Measurements from ENCODE around the gene SRSF11. TPM values are rescaled to one million over a fixed set of nuclear protein-coding genes. Genes with fewer than 3 reads are reported as not detected.

The SRSF11 gene
- total RNA-seq, 2 donors from 2014 or later = 165 to 218 TPM

DNA sequence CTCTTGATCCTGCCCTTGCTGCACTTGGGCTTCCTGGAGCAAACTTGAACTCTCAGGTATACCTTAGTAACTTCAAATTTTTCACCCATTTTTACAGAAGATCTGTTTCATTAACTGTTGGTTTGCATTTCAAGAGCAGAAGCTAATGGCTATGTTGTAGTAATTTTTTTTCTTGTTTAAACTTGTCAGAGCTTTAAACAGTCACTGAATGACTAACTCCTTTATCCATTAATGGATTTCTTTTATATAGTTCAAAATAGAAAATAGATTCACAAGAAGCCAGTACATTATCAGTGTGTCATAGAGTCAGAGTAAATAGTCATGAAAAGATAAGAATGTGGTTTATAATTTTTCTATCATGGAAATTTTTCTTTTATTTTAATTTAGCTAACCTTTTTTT is 13.6 kb downstream of the SRSF11 start:
- Mint-ChIP-seq H3K9me3 (no peaks in the 10 kb centered on the region), H3K27ac (no peak overlapping the region), H3K27me3 (no peaks in the 10 kb centered on the region), H3K4me3 (no peak overlapping the region), H3K36me3 (peaks cover 32% of the 10 kb centered on the region), H3K4me1 (ENCODE audit: low read depth in 2 of 2) (peaks cover 5 to 8% of the 10 kb centered on the region in 2 donors)
- DNase-seq (ENCODE audit: low spot score) = no peak
- ATAC-seq = no peak

DNA sequence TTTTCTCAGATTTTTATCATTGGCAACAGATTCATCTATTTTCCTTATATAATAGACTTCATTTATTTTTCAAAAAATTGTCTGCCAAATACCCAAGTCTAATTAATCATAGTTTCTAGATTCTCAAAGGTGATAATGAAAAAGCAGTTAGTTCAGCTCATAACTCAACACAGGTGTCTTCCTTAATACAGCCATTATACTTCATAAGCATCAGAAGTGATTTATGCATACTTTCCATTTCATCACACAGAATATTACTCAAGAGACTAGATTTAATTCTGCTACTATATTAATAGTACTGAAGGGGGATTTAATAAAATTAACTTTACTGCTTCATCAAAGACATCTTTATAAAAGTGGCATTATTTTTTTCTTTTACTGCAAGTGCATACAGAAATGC is 18.8 kb downstream of the SRSF11 start:
- Mint-ChIP-seq H3K4me1 (ENCODE audit: low read depth in 2 of 2) (peaks cover 0 to 4% of the 10 kb centered on the region in 2 donors), H3K36me3 (peaks cover 33% of the 10 kb centered on the region), H3K27ac (no peak overlapping the region), H3K27me3 (no peaks in the 10 kb centered on the region), H3K9me3 (no peaks in the 10 kb centered on the region), H3K4me3 (no peak overlapping the region)
- ATAC-seq (no peak), DNase-seq (ENCODE audit: low spot score) (no peak)

DNA sequence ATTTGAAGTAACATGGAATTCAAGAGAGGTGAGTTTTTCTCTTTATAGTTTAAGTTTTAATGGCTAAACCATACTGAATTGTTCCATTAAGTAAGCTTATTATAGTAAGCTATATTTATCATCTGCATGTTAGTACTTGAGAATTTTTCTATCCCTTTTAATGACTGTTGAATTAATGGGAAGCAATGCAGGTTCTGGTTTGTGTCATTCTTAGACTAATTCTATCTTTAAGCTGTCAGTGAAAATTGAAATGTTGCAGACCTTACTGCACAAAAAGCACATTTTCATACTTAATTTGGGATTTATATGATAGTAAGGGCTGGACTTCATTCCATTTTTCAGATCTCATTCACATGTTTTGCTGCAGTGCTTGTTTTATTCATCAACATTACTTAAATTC is 25.9 kb downstream of the SRSF11 start:
- Mint-ChIP-seq H3K36me3 (peaks cover 50% of the 10 kb centered on the region), H3K27ac (peak overlapping the region in 1 of 2 donors; percentile 92), H3K4me1 (ENCODE audit: low read depth in 2 of 2) (peaks cover 14 to 29% of the 10 kb centered on the region in 2 donors)

DNA sequence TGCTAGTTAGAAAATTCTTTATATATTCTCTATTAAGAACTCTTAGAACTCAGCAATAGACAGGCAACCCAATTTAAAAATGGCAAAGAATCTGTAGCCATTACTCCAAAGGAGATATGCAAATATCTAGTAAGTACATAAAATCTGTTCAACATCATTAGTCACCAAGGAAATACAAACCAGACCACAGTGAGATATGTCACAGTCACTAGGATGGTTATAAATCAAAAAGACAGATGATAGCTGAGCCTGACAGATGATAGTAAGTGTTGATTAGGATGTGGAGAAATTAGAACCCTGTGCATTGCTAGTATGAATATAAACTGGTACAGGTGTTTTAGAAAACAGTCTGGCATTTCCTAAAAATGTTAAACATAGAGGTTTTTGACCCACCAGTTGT is 26.6 kb downstream of the SRSF11 start:
- Mint-ChIP-seq H3K27ac (peak overlapping the region; percentile 51 to 92), H3K4me1 (ENCODE audit: low read depth in 2 of 2) (peaks cover 14 to 29% of the 10 kb centered on the region in 2 donors), H3K36me3 (peaks cover 50% of the 10 kb centered on the region), H3K27me3 (no peaks in the 10 kb centered on the region), H3K9me3 (no peaks in the 10 kb centered on the region), H3K4me3 (no peak overlapping the region)
- DNase-seq (ENCODE audit: low spot score) (no peak), ATAC-seq (peak; percentile 60 to 80)

More for the DNA sequence above, 25.9 kb downstream of the SRSF11 start:
- Mint-ChIP-seq H3K9me3 (no peaks in the 10 kb centered on the region), H3K27me3 (no peaks in the 10 kb centered on the region), H3K4me3 (no peak overlapping the region)
- DNase-seq (ENCODE audit: low spot score) (no peak), ATAC-seq (no peak)

DNA sequence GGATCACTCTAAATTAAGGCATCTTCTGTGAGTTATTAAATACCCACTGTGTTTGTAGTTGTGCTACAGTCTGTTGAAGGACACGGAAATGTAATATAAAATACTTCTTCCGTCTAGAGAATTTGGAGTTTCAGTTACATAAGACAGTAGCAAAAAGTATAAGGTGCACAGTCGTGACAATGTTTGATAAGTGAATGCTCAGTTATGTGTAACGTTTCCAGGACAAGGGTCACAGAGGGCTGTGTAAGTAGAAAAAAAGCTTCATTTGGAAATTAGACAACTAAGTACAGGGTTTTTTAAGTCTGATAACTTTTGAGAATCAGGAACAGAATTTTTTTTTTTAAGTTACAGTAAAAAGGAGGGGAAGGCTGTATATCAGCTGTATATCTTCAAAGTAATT is 27.5 kb downstream of the SRSF11 start:
- DNase-seq (ENCODE audit: low spot score) (no peak), ATAC-seq (no peak)
- peaks cover 47% of the 10 kb centered on the region for H3K36me3 Mint-ChIP-seq
- no peak overlapping the region for H3K4me3 Mint-ChIP-seq
- H3K27ac Mint-ChIP-seq = peak overlapping the region; percentile 51 to 92
- peaks cover 16 to 26% of the 10 kb centered on the region in 2 donors for H3K4me1 Mint-ChIP-seq (ENCODE audit: low read depth in 2 of 2)
- no peaks in the 10 kb centered on the region for H3K27me3 Mint-ChIP-seq
- no peaks in the 10 kb centered on the region for H3K9me3 Mint-ChIP-seq

DNA sequence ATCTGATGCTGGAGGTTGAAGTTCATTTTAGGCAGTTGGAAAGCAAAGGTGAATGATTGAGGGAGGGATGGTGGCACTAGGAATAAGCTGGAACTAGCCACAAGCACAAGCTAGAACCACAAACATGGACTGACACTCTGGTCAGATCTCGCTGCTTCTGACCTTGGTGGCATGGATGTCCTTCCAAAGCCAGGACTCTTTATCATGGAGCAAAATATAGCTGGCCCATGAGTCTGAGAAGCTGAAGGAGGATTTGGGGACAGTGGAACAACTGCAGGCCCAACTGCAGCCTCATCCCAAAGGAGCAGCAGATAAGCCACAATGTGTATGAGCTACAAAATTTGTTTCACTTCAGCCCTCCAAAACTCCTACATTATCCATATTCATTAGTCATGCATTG is 35.5 kb downstream of the SRSF11 start:
- no peak overlapping the region for H3K27ac Mint-ChIP-seq
- DNase-seq (ENCODE audit: low spot score) (no peak), ATAC-seq (no peak)
- peaks cover 0 to 2% of the 10 kb centered on the region in 2 donors for H3K4me1 Mint-ChIP-seq (ENCODE audit: low read depth in 2 of 2)
- peaks cover 4% of the 10 kb centered on the region for H3K36me3 Mint-ChIP-seq
- H3K4me3 Mint-ChIP-seq = no peak overlapping the region
- no peaks in the 10 kb centered on the region for H3K9me3 Mint-ChIP-seq
- H3K27me3 Mint-ChIP-seq = no peaks in the 10 kb centered on the region

DNA sequence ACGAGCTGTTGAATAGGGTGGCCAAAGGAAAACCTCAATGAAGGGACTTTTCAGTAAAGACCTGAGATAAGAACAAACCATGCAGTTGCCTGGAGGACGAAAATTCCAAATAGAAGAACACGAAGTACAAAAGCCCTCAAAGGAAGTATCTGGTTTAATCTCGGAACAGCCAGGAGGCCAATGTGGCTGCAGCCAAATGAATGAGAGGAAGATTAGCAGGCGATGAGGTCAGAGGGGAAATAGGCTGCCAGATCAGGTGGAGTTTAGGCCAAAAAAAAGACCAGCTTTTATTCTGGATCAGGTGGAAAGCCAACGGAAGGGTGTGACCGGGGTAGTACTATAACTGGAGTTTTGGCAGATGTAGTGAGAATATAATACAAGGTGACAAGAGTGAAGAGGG is 43.7 kb downstream of the SRSF11 start:
- H3K36me3 Mint-ChIP-seq = peaks cover 31% of the 10 kb centered on the region
- H3K4me3 Mint-ChIP-seq = no peak overlapping the region
- H3K27ac Mint-ChIP-seq = no peak overlapping the region
- peaks cover 3 to 8% of the 10 kb centered on the region in 2 donors for H3K4me1 Mint-ChIP-seq (ENCODE audit: low read depth in 2 of 2)
- ATAC-seq = no peak
- H3K9me3 Mint-ChIP-seq = no peaks in the 10 kb centered on the region
- DNase-seq (ENCODE audit: low spot score) = no peak
- no peaks in the 10 kb centered on the region for H3K27me3 Mint-ChIP-seq

DNA sequence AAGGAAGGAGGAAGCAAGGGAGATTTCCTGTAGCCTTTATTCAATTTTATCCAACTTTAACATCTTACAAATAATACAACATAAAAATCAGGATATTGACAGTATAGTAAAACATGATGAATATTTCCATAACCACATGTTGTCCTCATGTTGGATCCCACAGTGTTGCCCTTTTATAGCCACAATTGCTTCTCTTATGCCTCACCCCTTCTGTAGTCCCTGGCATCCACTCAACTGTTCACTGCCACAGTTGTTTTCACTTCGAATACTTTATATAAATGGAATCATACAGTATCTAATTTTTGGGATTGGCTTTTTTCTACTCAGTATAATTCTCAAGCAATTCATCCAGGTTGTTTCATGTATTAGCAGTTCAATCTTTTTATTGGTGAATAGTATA is 44.8 kb downstream of the SRSF11 start:
- Mint-ChIP-seq H3K4me3 (no peak overlapping the region), H3K27ac (no peak overlapping the region), H3K4me1 (ENCODE audit: low read depth in 2 of 2) (peaks cover 3 to 8% of the 10 kb centered on the region in 2 donors), H3K36me3 (peaks cover 27% of the 10 kb centered on the region), H3K9me3 (no peaks in the 10 kb centered on the region), H3K27me3 (no peaks in the 10 kb centered on the region)
- ATAC-seq = no peak
- DNase-seq (ENCODE audit: low spot score) = no peak

DNA sequence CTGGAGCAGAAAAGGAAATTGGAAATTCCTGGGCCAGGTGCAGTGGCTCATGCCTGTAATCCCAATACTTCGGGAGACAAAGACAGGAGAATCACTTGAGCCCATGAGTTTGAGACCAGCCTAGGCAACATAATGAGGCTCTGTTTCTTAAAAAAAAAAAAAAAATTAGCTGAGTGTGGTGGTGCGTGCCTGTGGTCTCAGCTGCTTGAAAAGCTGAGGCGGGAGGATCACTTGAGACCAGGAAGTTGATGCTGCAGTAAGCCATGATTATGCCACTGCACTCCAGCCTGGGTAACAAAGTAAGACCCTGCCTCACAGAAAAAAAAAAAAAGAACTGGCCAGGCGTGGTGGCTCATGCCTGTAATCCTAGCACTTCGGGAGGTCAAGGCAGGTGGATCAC is 56.7 kb downstream of the SRSF11 start:
- no peak overlapping the region for H3K4me3 Mint-ChIP-seq
- H3K36me3 Mint-ChIP-seq = peaks cover 5% of the 10 kb centered on the region
- peaks cover 0 to 5% of the 10 kb centered on the region in 2 donors for H3K4me1 Mint-ChIP-seq (ENCODE audit: low read depth in 2 of 2)
- DNase-seq (ENCODE audit: low spot score) (no peak), ATAC-seq (no peak)
- H3K9me3 Mint-ChIP-seq = no peaks in the 10 kb centered on the region
- H3K27me3 Mint-ChIP-seq = no peaks in the 10 kb centered on the region
- H3K27ac Mint-ChIP-seq = peak overlapping the region in 1 of 2 donors; percentile 19

DNA sequence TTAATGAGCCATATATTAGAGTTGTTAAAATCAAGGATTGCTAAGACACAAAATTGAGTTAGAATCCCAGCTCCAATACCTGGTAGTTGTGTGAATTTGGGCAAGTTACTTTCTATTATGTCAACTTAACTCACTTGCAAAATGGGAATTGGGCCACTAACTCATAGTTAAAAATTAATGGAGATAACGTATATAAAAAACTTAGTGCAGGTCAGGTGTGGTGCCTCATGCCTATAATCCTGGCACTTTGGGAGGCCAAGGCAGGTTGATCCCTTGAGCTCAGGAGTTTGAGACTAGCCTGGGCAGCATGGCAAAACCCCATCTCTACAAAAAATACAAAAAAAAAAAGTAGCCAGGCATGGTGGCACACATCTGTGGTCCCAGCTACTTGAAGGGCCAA is 57.5 kb downstream of the SRSF11 start:
- Mint-ChIP-seq H3K9me3 (no peaks in the 10 kb centered on the region), H3K4me3 (no peak overlapping the region), H3K27ac (no peak overlapping the region), H3K4me1 (ENCODE audit: low read depth in 2 of 2) (peaks cover 0 to 5% of the 10 kb centered on the region in 2 donors), H3K27me3 (no peaks in the 10 kb centered on the region), H3K36me3 (peaks cover 5% of the 10 kb centered on the region)
- ATAC-seq (no peak), DNase-seq (ENCODE audit: low spot score) (no peak)

DNA sequence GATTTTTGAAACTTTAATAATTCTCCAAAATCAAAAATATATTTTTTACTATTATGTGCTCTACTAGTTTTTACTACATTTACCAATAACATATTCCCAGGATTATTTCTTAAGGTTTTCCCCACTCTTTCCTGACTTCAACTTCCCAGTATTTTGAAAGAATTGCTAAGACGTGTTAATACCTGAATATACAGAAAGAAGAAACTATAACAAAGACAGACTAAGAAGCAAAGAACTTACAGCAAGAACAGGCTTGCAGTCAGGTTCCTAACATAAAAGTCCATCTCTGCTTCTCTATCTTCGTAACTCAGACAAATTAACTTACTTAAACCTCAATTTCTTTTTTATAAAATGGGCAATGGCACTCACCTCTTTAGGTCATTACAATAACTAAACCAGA is 63.2 kb downstream of the SRSF11 start:
- H3K36me3 Mint-ChIP-seq = peaks cover 5% of the 10 kb centered on the region
- ATAC-seq = no peak
- peaks cover 0 to 5% of the 10 kb centered on the region in 2 donors for H3K4me1 Mint-ChIP-seq (ENCODE audit: low read depth in 2 of 2)
- no peaks in the 10 kb centered on the region for H3K27me3 Mint-ChIP-seq
- no peak for DNase-seq (ENCODE audit: low spot score)
- H3K9me3 Mint-ChIP-seq = no peaks in the 10 kb centered on the region
- no peak overlapping the region for H3K4me3 Mint-ChIP-seq
- no peak overlapping the region for H3K27ac Mint-ChIP-seq

DNA sequence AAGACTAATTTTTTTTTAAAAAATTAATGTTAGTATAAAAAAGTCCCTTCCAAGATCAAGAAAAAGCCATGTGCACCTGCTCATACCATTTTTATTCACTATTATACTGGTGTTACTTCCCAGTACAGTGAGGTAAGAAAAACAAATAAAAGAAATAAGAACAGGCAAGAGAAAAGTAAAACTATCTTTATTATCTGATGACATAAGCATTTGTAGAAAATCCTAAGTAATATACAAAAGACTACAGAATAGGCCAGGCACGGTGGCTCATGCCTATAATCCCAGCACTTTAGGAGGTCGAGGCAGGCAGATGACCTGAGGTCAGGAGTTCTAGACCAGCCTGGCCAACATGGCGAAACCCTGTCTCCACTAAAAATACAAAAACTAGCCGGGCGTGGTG is 65.3 kb downstream of the SRSF11 start:
- DNase-seq (ENCODE audit: low spot score) = no peak
- Mint-ChIP-seq H3K4me3 (no peak overlapping the region), H3K4me1 (ENCODE audit: low read depth in 2 of 2) (no peaks in the 10 kb centered on the region), H3K9me3 (no peaks in the 10 kb centered on the region), H3K27me3 (no peaks in the 10 kb centered on the region), H3K27ac (no peak overlapping the region), H3K36me3 (no peaks in the 10 kb centered on the region)
- ATAC-seq = no peak

DNA sequence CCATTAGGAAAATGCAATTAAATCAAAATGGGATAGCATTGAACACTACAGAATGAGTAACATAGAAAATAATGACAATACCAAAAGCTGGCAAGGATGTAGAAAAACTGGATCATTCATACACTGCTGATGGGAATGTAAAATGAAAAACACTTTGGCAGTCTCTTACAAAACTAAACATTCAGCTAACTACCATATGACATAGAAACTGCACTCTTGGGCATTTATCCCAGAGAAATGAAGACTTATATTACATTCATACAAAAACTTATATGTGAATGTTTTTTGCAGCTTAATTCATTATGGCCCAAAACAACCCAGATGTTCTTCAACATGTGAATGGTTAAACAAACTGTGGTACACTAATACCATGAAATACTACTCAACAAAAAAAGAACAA is 67.0 kb downstream of the SRSF11 start:
- Mint-ChIP-seq H3K27me3 (no peaks in the 10 kb centered on the region), H3K27ac (no peak overlapping the region), H3K4me3 (no peak overlapping the region), H3K4me1 (ENCODE audit: low read depth in 2 of 2) (no peaks in the 10 kb centered on the region), H3K36me3 (no peaks in the 10 kb centered on the region), H3K9me3 (no peaks in the 10 kb centered on the region)
- ATAC-seq (no peak), DNase-seq (ENCODE audit: low spot score) (no peak)

DNA sequence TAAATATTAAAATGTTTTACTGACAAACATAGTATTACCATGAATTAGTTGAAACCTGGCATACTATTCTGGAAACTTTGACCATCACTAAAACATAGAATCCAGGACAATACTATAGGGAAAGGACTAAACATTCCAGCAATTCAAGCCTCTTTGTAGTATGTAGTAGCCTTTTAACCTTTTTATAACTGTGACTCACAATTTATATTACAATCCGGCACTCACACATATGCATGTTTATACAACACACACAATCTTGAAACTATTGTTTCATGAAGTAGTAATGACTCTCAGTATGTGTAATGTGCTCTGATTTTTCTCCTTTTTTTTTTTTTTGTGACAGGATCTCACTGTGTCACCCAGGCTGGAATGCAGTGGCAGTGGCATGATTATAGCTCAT is 69.0 kb downstream of the SRSF11 start:
- Mint-ChIP-seq H3K4me3 (no peak overlapping the region), H3K27ac (no peak overlapping the region), H3K27me3 (no peaks in the 10 kb centered on the region), H3K9me3 (no peaks in the 10 kb centered on the region), H3K36me3 (peaks cover 4% of the 10 kb centered on the region), H3K4me1 (ENCODE audit: low read depth in 2 of 2) (no peaks in the 10 kb centered on the region)
- ATAC-seq (no peak), DNase-seq (ENCODE audit: low spot score) (no peak)

DNA sequence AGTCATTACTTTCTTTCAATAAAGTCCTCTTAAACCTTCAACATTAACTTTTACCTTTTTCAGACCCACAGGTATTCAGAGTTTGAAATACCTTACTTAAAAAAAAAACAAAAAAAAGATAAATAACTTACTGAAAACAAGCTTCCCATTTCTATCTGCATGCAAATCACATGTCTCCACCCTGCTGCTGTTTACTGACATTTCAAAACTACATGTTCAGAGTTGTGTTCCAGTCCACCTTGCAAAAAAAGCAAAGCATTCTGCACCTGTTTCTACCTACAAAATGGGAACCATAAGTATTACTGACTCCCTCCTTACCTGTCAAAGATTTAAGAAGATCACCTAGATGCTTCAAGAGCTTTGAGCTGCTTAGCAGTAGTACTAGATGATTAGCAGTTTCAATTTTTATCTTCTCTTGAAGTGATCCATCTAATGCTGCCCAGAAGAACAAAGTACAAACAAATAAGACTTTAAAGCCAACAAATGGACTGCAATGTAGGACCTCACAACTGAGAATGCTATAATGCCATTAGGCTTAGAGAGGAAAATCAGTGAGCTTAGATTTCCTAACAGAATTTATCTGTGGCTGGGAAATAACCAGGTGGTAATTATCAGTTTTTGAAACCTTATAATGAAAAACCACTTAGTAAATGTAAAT is 72.1 kb downstream of the SRSF11 start:
- Mint-ChIP-seq H3K36me3 (peaks cover 8% of the 10 kb centered on the region), H3K4me3 (no peak overlapping the region), H3K4me1 (ENCODE audit: low read depth in 2 of 2) (no peaks in the 10 kb centered on the region), H3K9me3 (no peaks in the 10 kb centered on the region), H3K27me3 (no peaks in the 10 kb centered on the region), H3K27ac (no peak overlapping the region)
- ATAC-seq (no peak), DNase-seq (ENCODE audit: low spot score) (no peak)

All from natural killer cell treated with Interleukin-12 subunit alpha and Interleukin-12 subunit beta and Interleukin-15 and Interleukin-18, amount 100 ng/mL, for 72 hours (primary cell).